H4 (cell line): ENCODE results near the gene MDGA2. TPM values are rescaled to one million over a fixed set of nuclear protein-coding genes. Genes with fewer than 3 reads are reported as not detected.
"Not testable (repeated sequence)": the region's sequence is repeated elsewhere in the genome, so short reads cannot be mapped to it uniquely, and the experiment has no call there.

Experiments
- DNase-seq: peaks from one replicate; pipeline ENCODE4 v3.0.0-alpha.2; 2015; ENCODE audit warnings: low spot score
- total RNA-seq: library from RNA; depleted of rRNA; stranded (reverse); fragments of >200 nt; shearing (Covaris generic); gene quantifications from 2 replicates; pipeline ENCODE4 v1.2.3, GENCODE V29; 2014

MDGA2 gene
- total RNA-seq, 1 experiment from 2014 or later: 2.8 TPM

DNA sequence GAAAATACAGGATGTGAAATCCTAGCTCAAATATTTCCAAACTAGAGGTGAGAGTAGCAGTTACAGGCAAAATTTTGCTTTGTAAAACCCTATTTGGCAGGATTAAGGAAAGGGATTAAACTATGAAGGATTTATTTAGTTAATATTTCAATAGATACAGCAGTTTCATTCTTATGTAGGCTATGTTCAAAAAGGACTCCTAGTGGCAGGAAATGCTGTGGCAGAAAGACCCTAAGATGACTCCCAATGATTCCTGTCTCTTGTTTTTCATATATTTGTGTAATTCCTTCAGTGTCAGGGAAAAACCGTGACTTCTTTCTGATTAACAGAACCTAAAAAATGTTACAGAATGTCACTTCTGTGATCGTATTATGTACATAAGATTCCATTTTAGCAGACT lies 724.3 kb downstream of the MDGA2 start:
- no peak for DNase-seq

DNA sequence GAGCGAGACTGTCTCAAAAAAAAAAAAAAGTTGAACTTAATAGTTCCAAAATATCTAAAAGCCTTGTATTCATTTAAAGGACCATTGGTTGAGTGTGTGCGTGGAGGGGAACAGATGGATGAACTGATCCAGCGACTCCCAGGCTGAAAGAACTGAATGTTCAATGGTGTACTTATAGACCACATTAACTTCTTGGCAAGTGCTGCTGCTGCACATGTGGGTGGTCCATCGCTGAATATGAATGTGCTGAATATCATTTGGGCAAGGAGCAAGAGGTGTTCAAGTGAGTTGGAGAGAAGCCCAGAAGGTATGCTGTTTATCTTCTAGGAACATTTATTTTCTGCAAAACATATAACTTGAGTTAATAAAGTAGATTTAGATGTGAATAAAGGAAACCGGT lies 734.8 kb downstream of the MDGA2 start:
- no peak for DNase-seq

DNA sequence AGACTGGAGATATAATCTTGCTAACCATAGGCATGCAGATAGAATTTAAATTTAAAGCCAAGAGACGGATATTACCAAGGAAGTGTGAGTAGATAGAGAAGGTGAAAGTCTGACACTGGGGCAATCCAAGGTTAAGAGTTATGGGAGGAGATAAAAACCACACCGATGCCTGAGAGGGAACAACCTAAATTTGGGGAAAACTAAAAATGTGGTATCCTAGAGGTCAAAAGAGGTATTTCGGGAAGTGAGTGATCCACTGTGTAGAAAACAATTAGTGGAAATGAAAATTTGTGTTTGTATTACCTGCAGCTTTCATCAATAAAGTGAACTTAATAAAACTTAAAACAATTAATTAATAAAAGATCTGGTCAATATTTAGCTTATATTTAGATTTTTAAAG lies 754.9 kb downstream of the MDGA2 start:
- DNase-seq: no peak

DNA sequence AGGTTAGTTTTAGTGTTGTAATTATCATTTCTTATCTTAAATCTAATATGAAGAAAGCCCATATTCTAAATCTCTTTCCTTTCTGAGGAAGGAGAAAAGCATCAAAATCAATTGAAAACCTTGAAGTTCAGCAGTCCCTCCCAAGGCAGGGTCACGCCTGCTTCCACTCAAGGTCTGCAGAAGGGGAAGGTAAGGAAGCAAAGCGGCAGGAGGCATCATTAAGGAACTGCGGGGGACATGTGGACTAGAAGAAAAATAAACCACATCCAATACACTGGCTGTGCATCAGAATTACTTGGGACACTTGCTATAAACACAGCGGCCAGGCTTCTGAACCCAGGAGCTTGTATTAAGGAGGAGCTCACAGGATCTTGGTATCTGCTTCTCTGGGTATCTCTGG lies 759.9 kb downstream of the MDGA2 start:
- DNase-seq: not testable (repeated sequence)

DNA sequence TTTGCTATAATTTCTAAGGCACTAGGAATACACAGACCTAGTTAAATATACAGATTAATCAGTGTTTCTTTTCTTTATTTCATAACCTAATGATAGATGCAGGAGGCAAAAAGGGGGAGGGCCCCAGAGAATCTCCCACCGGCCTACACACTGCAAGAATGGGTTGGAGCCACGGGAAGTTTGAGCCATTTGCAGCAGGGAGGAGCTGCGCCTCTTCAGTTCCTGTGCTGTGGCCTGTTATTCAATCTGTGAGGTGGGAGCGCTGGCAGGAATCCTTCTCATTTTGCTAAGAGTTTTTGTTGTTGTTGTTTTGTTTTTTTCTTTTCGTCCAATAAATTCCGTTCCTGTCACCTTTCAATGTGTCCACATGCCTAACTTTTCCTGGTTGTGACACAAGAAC lies 772.6 kb downstream of the MDGA2 start:
- DNase-seq: no peak

DNA sequence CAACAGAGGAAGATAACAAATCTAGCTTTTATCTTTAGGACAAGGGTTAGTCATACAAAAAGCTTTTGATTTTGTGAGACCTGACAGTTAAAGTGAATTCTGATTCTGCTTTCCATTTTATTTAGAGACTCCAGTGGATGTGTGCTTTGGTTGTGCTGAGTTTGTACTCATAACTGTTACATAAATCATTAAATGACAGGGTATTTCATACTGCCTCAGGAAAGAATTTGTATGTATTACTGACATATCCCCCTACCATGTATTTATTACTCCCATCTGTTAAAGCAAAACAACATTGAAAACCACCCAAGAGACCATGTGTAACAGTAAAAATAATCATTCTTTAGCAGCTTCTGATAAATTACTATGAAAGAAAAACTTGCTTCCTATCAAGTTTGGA lies 780.9 kb downstream of the MDGA2 start:
- DNase-seq: no peak

DNA sequence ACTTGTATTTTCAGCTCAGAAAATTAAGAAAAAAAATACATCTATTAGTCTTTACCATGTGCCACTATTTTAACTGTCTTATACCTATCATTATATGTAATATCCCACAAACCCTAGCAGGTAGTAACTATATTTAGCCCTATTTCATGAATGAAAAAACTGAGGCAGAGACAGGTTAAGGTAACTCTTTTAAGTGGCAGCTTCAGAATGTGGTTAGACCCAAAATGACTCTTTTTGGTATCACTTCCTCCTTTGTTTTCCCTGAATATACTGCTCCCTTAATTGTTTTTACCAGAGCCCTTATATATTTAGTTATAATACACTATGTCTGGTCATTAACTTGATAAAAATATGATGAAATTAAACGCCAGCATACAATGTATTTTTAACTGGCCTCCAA lies 788.3 kb downstream of the MDGA2 start:
- DNase-seq: no peak

DNA sequence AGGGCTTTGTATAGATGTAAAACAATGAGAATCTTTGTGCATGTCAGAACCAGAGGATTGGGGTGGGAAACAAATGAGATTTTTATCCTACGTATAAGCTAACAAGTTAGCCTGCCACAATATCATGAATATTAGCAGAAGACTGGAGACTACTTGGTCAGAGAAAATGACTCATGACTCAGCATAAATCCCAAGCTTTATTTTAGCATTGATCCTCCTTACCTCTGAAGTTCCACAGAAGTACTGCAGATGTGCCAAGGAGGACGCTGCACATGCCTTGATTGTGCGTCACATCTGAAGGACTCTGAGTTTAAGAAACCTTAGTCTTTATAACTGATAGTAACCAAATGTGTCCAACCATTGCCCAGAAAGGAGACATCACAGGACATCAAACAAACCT lies 789.8 kb downstream of the MDGA2 start:
- no peak for DNase-seq

DNA sequence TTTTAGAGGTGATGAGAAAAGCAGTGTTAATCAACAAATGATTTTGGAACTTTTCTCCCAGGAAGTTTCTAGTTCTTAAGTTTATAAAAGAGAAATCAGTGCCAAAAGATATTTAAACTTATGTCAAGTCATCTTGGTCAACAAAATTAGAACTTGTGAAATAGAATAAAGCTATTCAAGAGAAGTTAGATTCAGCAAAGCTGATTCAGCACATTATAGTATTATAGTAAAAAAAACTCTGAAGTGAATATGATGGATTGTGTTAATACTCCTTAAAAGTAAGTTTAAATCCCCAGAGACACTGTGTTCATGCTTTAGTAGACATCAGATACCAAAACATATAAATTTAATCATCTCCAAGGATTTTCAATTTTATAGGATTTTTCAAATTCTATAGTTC lies 813.7 kb downstream of the MDGA2 start:
- no peak for DNase-seq

DNA sequence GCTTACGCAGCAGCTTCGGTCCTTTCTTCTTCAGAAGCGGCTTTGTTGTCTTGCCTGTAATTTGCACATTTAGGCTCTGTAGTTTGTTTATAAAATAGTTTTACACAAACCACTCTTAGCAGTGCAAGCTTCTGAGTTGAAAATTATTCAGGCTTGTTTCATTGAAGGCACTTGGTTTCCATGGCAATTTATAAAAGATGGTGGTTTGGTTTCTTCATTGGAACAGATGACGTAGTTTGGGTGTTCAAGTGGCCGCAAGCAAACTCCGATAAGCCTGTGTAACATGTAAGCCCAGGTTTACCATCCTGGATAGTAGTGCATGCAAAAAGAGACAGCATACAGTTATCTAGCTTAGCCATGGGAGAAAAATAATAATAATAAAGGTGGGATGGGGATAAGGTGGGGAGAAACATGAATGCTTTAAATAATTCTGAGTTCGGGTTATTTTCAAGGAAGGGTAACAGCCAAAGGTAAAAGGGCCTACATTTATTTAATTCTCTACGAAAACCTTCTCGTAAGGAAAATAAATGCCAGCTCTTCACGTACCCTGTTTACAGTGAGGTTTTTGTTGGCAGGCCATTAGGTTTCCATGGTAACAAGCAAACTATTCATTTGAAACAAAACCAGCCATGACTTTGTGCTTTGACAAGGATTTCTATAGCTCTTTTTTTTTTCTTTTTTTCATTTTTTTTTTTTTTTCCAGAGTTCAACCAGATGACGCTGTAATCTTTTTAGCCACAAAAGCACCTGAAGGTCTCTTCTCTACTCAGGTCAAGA lies 834.3 kb downstream of the MDGA2 start:
- peak; percentile 81 for DNase-seq

DNA sequence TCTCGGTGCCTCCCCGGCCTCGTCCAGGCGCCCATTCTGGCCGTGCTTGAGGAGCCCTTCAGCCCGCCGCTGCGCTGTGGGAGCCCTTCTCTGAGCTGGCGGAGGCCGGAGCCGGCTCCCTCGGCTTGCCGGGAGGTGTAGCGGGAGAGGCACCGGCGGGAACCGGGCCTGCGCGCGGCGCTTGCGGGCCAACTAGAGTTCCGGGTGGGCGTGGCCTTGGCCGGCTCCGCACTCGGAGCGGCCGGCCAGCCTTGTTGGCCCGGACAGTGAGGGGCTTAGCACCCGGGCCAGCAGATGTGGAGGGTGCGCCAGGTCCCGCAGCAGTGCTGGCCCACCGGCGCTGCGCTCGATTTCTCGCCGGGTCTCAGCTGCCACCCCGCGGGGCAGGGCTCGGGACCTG lies 855.1 kb downstream of the MDGA2 start:
- no peak for DNase-seq

DNA sequence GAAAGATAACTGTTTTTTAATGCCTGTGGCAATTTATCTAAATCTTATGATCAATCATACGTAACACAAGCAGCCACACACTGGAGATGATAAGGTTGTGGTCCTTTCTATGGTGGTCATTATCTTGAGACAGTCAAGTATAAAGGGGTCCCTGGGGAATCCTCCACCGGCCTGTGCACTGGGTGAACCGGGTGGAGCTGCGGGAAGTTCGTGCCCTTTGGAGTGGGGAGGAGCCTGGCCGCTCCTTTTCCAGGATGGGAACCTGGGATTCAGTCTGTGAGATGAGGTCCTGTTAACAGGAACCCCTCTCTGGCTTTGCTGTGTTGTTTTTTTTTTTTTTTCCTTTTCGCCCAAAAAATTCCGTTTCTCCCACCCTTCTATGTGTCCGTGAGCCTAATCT lies 856.3 kb downstream of the MDGA2 start:
- no peak for DNase-seq

DNA sequence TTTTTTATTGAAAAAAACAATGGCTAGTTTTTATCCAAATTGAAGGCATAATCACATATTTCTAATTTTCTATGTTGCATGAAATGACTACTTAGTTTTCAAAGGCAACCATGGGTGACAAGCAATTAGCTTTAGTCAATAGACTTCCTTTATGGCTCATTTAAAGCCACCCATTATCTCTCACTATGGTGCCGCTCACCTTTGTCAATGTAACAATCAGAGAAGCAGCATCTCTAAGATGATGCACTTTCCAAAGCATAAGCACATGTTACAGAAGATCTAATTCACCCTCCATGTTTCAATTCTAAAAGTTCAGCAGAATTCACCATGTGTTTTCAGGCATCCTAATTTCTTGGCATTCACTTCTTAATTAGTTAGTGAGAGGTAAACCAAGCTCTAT lies 857.3 kb downstream of the MDGA2 start:
- no peak for DNase-seq

DNA sequence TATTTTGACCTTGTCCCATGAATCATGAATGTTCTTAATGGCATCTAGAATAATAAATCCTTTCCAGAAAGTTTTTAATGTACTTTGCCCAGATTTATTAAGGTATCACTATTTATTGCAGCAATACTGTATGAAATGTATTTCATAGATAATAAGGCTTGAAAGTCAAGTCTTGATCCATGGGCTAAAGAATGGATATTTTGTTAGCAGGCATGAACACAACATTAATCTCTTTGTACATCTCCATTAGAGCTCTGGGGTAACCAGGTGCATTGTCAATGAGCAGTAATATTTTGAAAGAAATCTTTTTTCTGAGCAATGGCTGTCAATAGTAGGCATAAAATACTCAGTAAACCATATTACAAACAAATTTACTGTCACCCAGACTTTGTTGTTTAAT lies 882.3 kb downstream of the MDGA2 start:
- DNase-seq: no peak
